ENCODE data around the gene GATA2.

GATA2 gene

GRCh38 chr3:128447561-128448013 lies 45.4 kb downstream of the GATA2 start:
- Histone ChIP-seq H3K36me3 (ENCODE audit: control insufficient read depth, low read depth, low read length) (no peaks in the 10 kb centered on the region), H3K27ac (ENCODE audit: low read length) (no peak overlapping the region), H3K4me3 (ENCODE audit: low read length) (no peak overlapping the region), H3K27me3 (ENCODE audit: control insufficient read depth, insufficient read depth, low read length) (no peaks in the 10 kb centered on the region), H3K4me1 (ENCODE audit: control insufficient read depth, low read depth, low read length) (no peaks in the 10 kb centered on the region), H3K9ac (ENCODE audit: low read length) (no peak overlapping the region), H3K9me3 (ENCODE audit: control insufficient read depth, low read depth, low read length) (no peaks in the 10 kb centered on the region)

- Histone ChIP-seq H3K4me3 (ENCODE audit: low read length) (no peak overlapping the region), H3K9ac (ENCODE audit: low read length) (no peak overlapping the region), H3K27me3 (ENCODE audit: control insufficient read depth, insufficient read depth, low read length) (no peaks in the 10 kb centered on the region), H3K4me1 (ENCODE audit: control insufficient read depth, low read depth, low read length) (no peaks in the 10 kb centered on the region), H3K9me3 (ENCODE audit: control insufficient read depth, low read depth, low read length) (no peaks in the 10 kb centered on the region), H3K36me3 (ENCODE audit: control insufficient read depth, low read depth, low read length) (no peaks in the 10 kb centered on the region), H3K27ac (ENCODE audit: low read length) (no peak overlapping the region)
These were observed 46.2 kb downstream of the GATA2 start for GRCh38 chr3:128446821-128447220.

GRCh38 chr3:128445357-128445756 lies 47.6 kb downstream of the GATA2 start:
- Histone ChIP-seq H3K27ac (ENCODE audit: low read length) (no peak overlapping the region), H3K27me3 (ENCODE audit: control insufficient read depth, insufficient read depth, low read length) (no peaks in the 10 kb centered on the region), H3K4me3 (ENCODE audit: low read length) (no peak overlapping the region), H3K36me3 (ENCODE audit: control insufficient read depth, low read depth, low read length) (no peaks in the 10 kb centered on the region), H3K4me1 (ENCODE audit: control insufficient read depth, low read depth, low read length) (no peaks in the 10 kb centered on the region), H3K9ac (ENCODE audit: low read length) (no peak overlapping the region), H3K9me3 (ENCODE audit: control insufficient read depth, low read depth, low read length) (no peaks in the 10 kb centered on the region)

- Histone ChIP-seq H3K36me3 (ENCODE audit: control insufficient read depth, low read depth, low read length) (no peaks in the 10 kb centered on the region), H3K27me3 (ENCODE audit: control insufficient read depth, insufficient read depth, low read length) (no peaks in the 10 kb centered on the region), H3K9ac (ENCODE audit: low read length) (no peak overlapping the region), H3K4me3 (ENCODE audit: low read length) (no peak overlapping the region), H3K27ac (ENCODE audit: low read length) (no peak overlapping the region), H3K4me1 (ENCODE audit: control insufficient read depth, low read depth, low read length) (no peaks in the 10 kb centered on the region), H3K9me3 (ENCODE audit: control insufficient read depth, low read depth, low read length) (no peaks in the 10 kb centered on the region)
These were observed 49.2 kb downstream of the GATA2 start for GRCh38 chr3:128443771-128444170.

- Histone ChIP-seq H3K9me3 (ENCODE audit: control insufficient read depth, low read depth, low read length) (no peaks in the 10 kb centered on the region), H3K27me3 (ENCODE audit: control insufficient read depth, insufficient read depth, low read length) (no peaks in the 10 kb centered on the region), H3K36me3 (ENCODE audit: control insufficient read depth, low read depth, low read length) (no peaks in the 10 kb centered on the region)
These were observed 50.1 kb downstream of the GATA2 start for GRCh38 chr3:128442949-128443348.

GRCh38 chr3:128442070-128442469 lies 50.9 kb downstream of the GATA2 start:
- Histone ChIP-seq H3K36me3 (ENCODE audit: control insufficient read depth, low read depth, low read length) (no peaks in the 10 kb centered on the region), H3K9ac (ENCODE audit: low read length) (no peak overlapping the region), H3K4me1 (ENCODE audit: control insufficient read depth, low read depth, low read length) (no peaks in the 10 kb centered on the region), H3K4me3 (ENCODE audit: low read length) (no peak overlapping the region), H3K27me3 (ENCODE audit: control insufficient read depth, insufficient read depth, low read length) (no peaks in the 10 kb centered on the region), H3K9me3 (ENCODE audit: control insufficient read depth, low read depth, low read length) (no peaks in the 10 kb centered on the region), H3K27ac (ENCODE audit: low read length) (no peak overlapping the region)

More at GRCh38 chr3:128442949-128443348, 50.1 kb downstream of the GATA2 start:
- Histone ChIP-seq H3K4me1 (ENCODE audit: control insufficient read depth, low read depth, low read length) (no peaks in the 10 kb centered on the region), H3K9ac (ENCODE audit: low read length) (no peak overlapping the region), H3K4me3 (ENCODE audit: low read length) (no peak overlapping the region), H3K27ac (ENCODE audit: low read length) (no peak overlapping the region)

GRCh38 chr3:128439226-128439625 lies 53.8 kb downstream of the GATA2 start:
- no peaks in the 10 kb centered on the region for H3K9me3 ChIP-seq (ENCODE audit: control insufficient read depth, low read depth, low read length)
- no peak overlapping the region for H3K4me3 ChIP-seq (ENCODE audit: low read length)
- no peak overlapping the region for H3K9ac ChIP-seq (ENCODE audit: low read length)
- H3K27ac ChIP-seq (ENCODE audit: low read length), result no peak overlapping the region
- no peaks in the 10 kb centered on the region for H3K36me3 ChIP-seq (ENCODE audit: control insufficient read depth, low read depth, low read length)
- H3K27me3 ChIP-seq (ENCODE audit: control insufficient read depth, insufficient read depth, low read length), result peaks cover 8% of the 10 kb centered on the region
- H3K4me1 ChIP-seq (ENCODE audit: control insufficient read depth, low read depth, low read length), result no peaks in the 10 kb centered on the region

- no peaks in the 10 kb centered on the region for H3K9me3 ChIP-seq (ENCODE audit: control insufficient read depth, low read depth, low read length)
- H3K27ac ChIP-seq (ENCODE audit: low read length), result no peak overlapping the region
- H3K27me3 ChIP-seq (ENCODE audit: control insufficient read depth, insufficient read depth, low read length), result peaks cover 14% of the 10 kb centered on the region
- peaks cover 5% of the 10 kb centered on the region for H3K4me1 ChIP-seq (ENCODE audit: control insufficient read depth, low read depth, low read length)
- H3K9ac ChIP-seq (ENCODE audit: low read length), result no peak overlapping the region
- H3K36me3 ChIP-seq (ENCODE audit: control insufficient read depth, low read depth, low read length), result no peaks in the 10 kb centered on the region
- H3K4me3 ChIP-seq (ENCODE audit: low read length), result no peak overlapping the region
These were observed 54.4 kb downstream of the GATA2 start for GRCh38 chr3:128438488-128439072.

GRCh38 chr3:128436214-128436613 lies 56.8 kb downstream of the GATA2 start:
- no peak overlapping the region for H3K9ac ChIP-seq (ENCODE audit: low read length)
- no peak overlapping the region for H3K4me3 ChIP-seq (ENCODE audit: low read length)
- no peak overlapping the region for H3K27ac ChIP-seq (ENCODE audit: low read length)
- no peaks in the 10 kb centered on the region for H3K9me3 ChIP-seq (ENCODE audit: control insufficient read depth, low read depth, low read length)
- H3K36me3 ChIP-seq (ENCODE audit: control insufficient read depth, low read depth, low read length), result no peaks in the 10 kb centered on the region
- H3K4me1 ChIP-seq (ENCODE audit: control insufficient read depth, low read depth, low read length), result peaks cover 17% of the 10 kb centered on the region
- peaks cover 35% of the 10 kb centered on the region for H3K27me3 ChIP-seq (ENCODE audit: control insufficient read depth, insufficient read depth, low read length)

GRCh38 chr3:128435561-128435960 lies 57.4 kb downstream of the GATA2 start:
- Histone ChIP-seq H3K9ac (ENCODE audit: low read length) (no peak overlapping the region), H3K4me3 (ENCODE audit: low read length) (no peak overlapping the region), H3K36me3 (ENCODE audit: control insufficient read depth, low read depth, low read length) (no peaks in the 10 kb centered on the region), H3K4me1 (ENCODE audit: control insufficient read depth, low read depth, low read length) (peaks cover 17% of the 10 kb centered on the region), H3K9me3 (ENCODE audit: control insufficient read depth, low read depth, low read length) (no peaks in the 10 kb centered on the region), H3K27me3 (ENCODE audit: control insufficient read depth, insufficient read depth, low read length) (peaks cover 41% of the 10 kb centered on the region), H3K27ac (ENCODE audit: low read length) (no peak overlapping the region)

- Histone ChIP-seq H3K27me3 (ENCODE audit: control insufficient read depth, insufficient read depth, low read length) (peaks cover 46% of the 10 kb centered on the region), H3K9me3 (ENCODE audit: control insufficient read depth, low read depth, low read length) (no peaks in the 10 kb centered on the region), H3K4me3 (ENCODE audit: low read length) (no peak overlapping the region), H3K4me1 (ENCODE audit: control insufficient read depth, low read depth, low read length) (peaks cover 17% of the 10 kb centered on the region), H3K9ac (ENCODE audit: low read length) (no peak overlapping the region), H3K36me3 (ENCODE audit: control insufficient read depth, low read depth, low read length) (no peaks in the 10 kb centered on the region), H3K27ac (ENCODE audit: low read length) (no peak overlapping the region)
These were observed 57.9 kb downstream of the GATA2 start for GRCh38 chr3:128435058-128435457.

- Histone ChIP-seq H3K27me3 (ENCODE audit: control insufficient read depth, insufficient read depth, low read length) (peaks cover 51% of the 10 kb centered on the region), H3K9ac (ENCODE audit: low read length) (no peak overlapping the region), H3K4me3 (ENCODE audit: low read length) (no peak overlapping the region), H3K36me3 (ENCODE audit: control insufficient read depth, low read depth, low read length) (no peaks in the 10 kb centered on the region), H3K9me3 (ENCODE audit: control insufficient read depth, low read depth, low read length) (no peaks in the 10 kb centered on the region), H3K27ac (ENCODE audit: low read length) (no peak overlapping the region), H3K4me1 (ENCODE audit: control insufficient read depth, low read depth, low read length) (peaks cover 17% of the 10 kb centered on the region)
These were observed 58.5 kb downstream of the GATA2 start for GRCh38 chr3:128434524-128434923.
